Activated T-cell treated with anti-CD3 and anti-CD28 coated beads, Interleukin-2, amount 50 U/mL, for 4 hours (primary cell): ENCODE results near the gene RNF157. TPM values are rescaled to one million over a fixed set of nuclear protein-coding genes. Genes with fewer than 3 reads are reported as not detected.

Source experiments
- ATAC-seq, 2 donors: fragments of 200-7000 bp; cut with Tn5 transposase; one replicate each; pipeline ENCODE4 v1.10.0; 2021
- DNase-seq: peaks from one replicate; pipeline ENCODE4 v3.0.0-alpha.2; 2020
- H3K27me3 Mint-ChIP-seq: one replicate; pipeline ENCODE4 v1.8.0; 2021; ENCODE audit warnings: low read depth, mixed read lengths
- H3K36me3 Mint-ChIP-seq: one replicate; pipeline ENCODE4 v1.8.0; 2022; ENCODE audit warnings: mixed read lengths; ENCODE audit not compliant: insufficient read depth
- H3K4me1 Mint-ChIP-seq: one replicate; pipeline ENCODE4 v1.8.0; 2021; ENCODE audit warnings: low read depth, mixed read lengths
- H3K4me3 Mint-ChIP-seq: one replicate; pipeline ENCODE4 v1.8.0; 2021; ENCODE audit warnings: mild to moderate bottlenecking, moderate library complexity, mixed read lengths
- H3K9me3 Mint-ChIP-seq: one replicate; pipeline ENCODE4 v1.8.0; 2021; ENCODE audit warnings: mixed read lengths
- total RNA-seq, 3 donors: library from RNA; stranded (reverse); gene quantifications; one replicate each; pipeline ENCODE4 v1.2.1, GENCODE V29; 2021

The RNF157 gene
- total RNA-seq, 3 donors from 2014 or later = 13.3 to 16.7 (median 14.9) TPM

- H3K36me3 Mint-ChIP-seq = no peaks in the 10 kb centered on the region
- H3K27me3 Mint-ChIP-seq = peaks cover 6% of the 10 kb centered on the region
- H3K4me1 Mint-ChIP-seq = peaks cover 37% of the 10 kb centered on the region
- no peak overlapping the region for H3K4me3 Mint-ChIP-seq
- H3K9me3 Mint-ChIP-seq = no peaks in the 10 kb centered on the region
- ATAC-seq (no peak), DNase-seq (no peak)
Observed at GRCh38 chr17:76138234-76138895, 101.9 kb downstream of the RNF157 start.

- ATAC-seq (no peak), DNase-seq (no peak)
- no peaks in the 10 kb centered on the region for H3K36me3 Mint-ChIP-seq
- no peak overlapping the region for H3K4me3 Mint-ChIP-seq
- peaks cover 6% of the 10 kb centered on the region for H3K27me3 Mint-ChIP-seq
- H3K9me3 Mint-ChIP-seq = no peaks in the 10 kb centered on the region
- H3K4me1 Mint-ChIP-seq = peaks cover 32% of the 10 kb centered on the region
Observed at GRCh38 chr17:76137351-76138233, 102.7 kb downstream of the RNF157 start.

- Mint-ChIP-seq H3K36me3 (no peaks in the 10 kb centered on the region), H3K4me1 (peaks cover 28% of the 10 kb centered on the region), H3K27me3 (peaks cover 6% of the 10 kb centered on the region), H3K9me3 (no peaks in the 10 kb centered on the region), H3K4me3 (no peak overlapping the region)
- no peak for DNase-seq
- ATAC-seq = no peak
Observed at GRCh38 chr17:76137001-76137350, 103.3 kb downstream of the RNF157 start.

- no peak for ATAC-seq
- Mint-ChIP-seq H3K9me3 (no peaks in the 10 kb centered on the region), H3K4me1 (peaks cover 23% of the 10 kb centered on the region), H3K36me3 (no peaks in the 10 kb centered on the region), H3K27me3 (peaks cover 6% of the 10 kb centered on the region), H3K4me3 (no peak overlapping the region)
- no peak for DNase-seq
Observed at GRCh38 chr17:76136276-76137000, 103.9 kb downstream of the RNF157 start.

GRCh38 chr17:76135810-76136188, 104.5 kb downstream of the RNF157 start:
- Mint-ChIP-seq H3K9me3 (no peaks in the 10 kb centered on the region), H3K27me3 (peaks cover 6% of the 10 kb centered on the region), H3K36me3 (no peaks in the 10 kb centered on the region), H3K4me1 (peaks cover 22% of the 10 kb centered on the region), H3K4me3 (no peak overlapping the region)
- DNase-seq (no peak), ATAC-seq (no peak)

- DNase-seq = no peak
- Mint-ChIP-seq H3K27me3 (peaks cover 4% of the 10 kb centered on the region), H3K4me3 (no peak overlapping the region), H3K4me1 (peaks cover 19% of the 10 kb centered on the region), H3K9me3 (no peaks in the 10 kb centered on the region), H3K36me3 (no peaks in the 10 kb centered on the region)
- ATAC-seq = peak in 1 of 2 donors; percentile 37
Observed at GRCh38 chr17:76134911-76135809, 105.1 kb downstream of the RNF157 start.

GRCh38 chr17:76132574-76133338, 107.5 kb downstream of the RNF157 start:
- DNase-seq = no peak
- Mint-ChIP-seq H3K36me3 (no peaks in the 10 kb centered on the region), H3K9me3 (no peaks in the 10 kb centered on the region), H3K4me3 (no peak overlapping the region), H3K4me1 (peaks cover 14% of the 10 kb centered on the region), H3K27me3 (no peaks in the 10 kb centered on the region)
- no peak for ATAC-seq

GRCh38 chr17:76131692-76132573, 108.4 kb downstream of the RNF157 start:
- H3K27me3 Mint-ChIP-seq = no peaks in the 10 kb centered on the region
- H3K4me1 Mint-ChIP-seq = peaks cover 19% of the 10 kb centered on the region
- H3K36me3 Mint-ChIP-seq = no peaks in the 10 kb centered on the region
- H3K4me3 Mint-ChIP-seq = no peak overlapping the region
- no peaks in the 10 kb centered on the region for H3K9me3 Mint-ChIP-seq
- ATAC-seq (no peak), DNase-seq (no peak)

GRCh38 chr17:76131051-76131691, 109.1 kb downstream of the RNF157 start:
- Mint-ChIP-seq H3K36me3 (no peaks in the 10 kb centered on the region), H3K4me1 (peaks cover 26% of the 10 kb centered on the region), H3K9me3 (no peaks in the 10 kb centered on the region), H3K27me3 (no peaks in the 10 kb centered on the region), H3K4me3 (no peak overlapping the region)
- DNase-seq (no peak), ATAC-seq (no peak)

GRCh38 chr17:76130473-76130872, 109.8 kb downstream of the RNF157 start:
- H3K9me3 Mint-ChIP-seq = no peaks in the 10 kb centered on the region
- no peak overlapping the region for H3K4me3 Mint-ChIP-seq
- DNase-seq (no peak), ATAC-seq (no peak)
- no peaks in the 10 kb centered on the region for H3K36me3 Mint-ChIP-seq
- H3K4me1 Mint-ChIP-seq = peaks cover 28% of the 10 kb centered on the region
- H3K27me3 Mint-ChIP-seq = no peaks in the 10 kb centered on the region

GRCh38 chr17:76125922-76126321, 114.4 kb downstream of the RNF157 start:
- H3K4me3 Mint-ChIP-seq = no peak overlapping the region
- peaks cover 18% of the 10 kb centered on the region for H3K4me1 Mint-ChIP-seq

GRCh38 chr17:76125391-76125675, 115.0 kb downstream of the RNF157 start:
- ATAC-seq (no peak), DNase-seq (no peak)
- Mint-ChIP-seq H3K4me3 (no peak overlapping the region), H3K9me3 (no peaks in the 10 kb centered on the region), H3K36me3 (no peaks in the 10 kb centered on the region), H3K27me3 (no peaks in the 10 kb centered on the region), H3K4me1 (peaks cover 18% of the 10 kb centered on the region)

More at GRCh38 chr17:76125922-76126321, 114.4 kb downstream of the RNF157 start:
- DNase-seq (no peak), ATAC-seq (no peak)
- Mint-ChIP-seq H3K9me3 (no peaks in the 10 kb centered on the region), H3K36me3 (no peaks in the 10 kb centered on the region), H3K27me3 (no peaks in the 10 kb centered on the region)
